GM18519 (cell line): ENCODE data around the gene F2.

Experiments
- ATAC-seq: cut with Tn5 transposase; IDR thresholded peaks from one replicate; pipeline ENCODE4 v1.9.1; 2021; ENCODE audit warnings: mild to moderate bottlenecking, moderate library complexity; ENCODE audit not compliant: unreplicated experiment, low FRiP score

The F2 gene

DNA sequence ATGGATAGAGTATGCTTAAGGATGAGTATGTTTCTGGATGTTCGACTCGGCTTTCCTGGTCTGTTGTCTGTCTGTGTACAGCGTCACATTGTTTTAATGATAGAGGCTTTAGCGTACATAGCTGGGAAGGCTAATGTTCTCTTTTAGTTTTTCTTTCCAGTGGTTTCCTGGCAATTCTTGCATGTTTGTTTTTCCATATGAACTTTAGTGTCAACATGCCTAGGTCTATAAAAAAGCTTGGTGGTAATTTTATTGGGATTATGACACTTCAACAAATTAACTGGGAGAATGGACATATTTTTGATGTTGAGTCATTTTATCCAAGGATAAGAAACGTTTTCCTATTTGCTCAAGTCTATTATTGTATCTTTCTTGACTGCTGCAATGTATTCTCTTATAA is 17.6 kb downstream of the F2 start:
- no peak for ATAC-seq

DNA sequence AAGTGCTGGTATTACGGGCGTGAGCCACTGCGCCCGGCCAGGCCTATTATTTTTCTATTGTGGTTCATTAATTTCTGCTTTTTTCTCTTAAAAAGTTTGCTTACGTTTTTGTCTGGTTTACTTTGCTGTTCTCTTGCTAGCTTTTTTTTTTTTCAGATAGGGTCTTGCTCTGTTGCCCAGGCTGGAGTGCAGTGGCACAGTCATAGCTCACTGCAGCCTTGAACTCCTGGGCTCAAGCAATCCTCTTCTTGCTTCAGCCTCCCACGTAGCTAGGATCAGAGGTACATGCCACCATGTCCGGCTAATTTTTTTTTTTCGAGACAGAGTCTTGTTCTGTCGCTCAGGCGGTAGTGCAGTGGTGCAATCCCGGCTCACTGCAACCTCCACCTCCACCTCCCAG is 18.7 kb downstream of the F2 start:
- ATAC-seq, result no peak

DNA sequence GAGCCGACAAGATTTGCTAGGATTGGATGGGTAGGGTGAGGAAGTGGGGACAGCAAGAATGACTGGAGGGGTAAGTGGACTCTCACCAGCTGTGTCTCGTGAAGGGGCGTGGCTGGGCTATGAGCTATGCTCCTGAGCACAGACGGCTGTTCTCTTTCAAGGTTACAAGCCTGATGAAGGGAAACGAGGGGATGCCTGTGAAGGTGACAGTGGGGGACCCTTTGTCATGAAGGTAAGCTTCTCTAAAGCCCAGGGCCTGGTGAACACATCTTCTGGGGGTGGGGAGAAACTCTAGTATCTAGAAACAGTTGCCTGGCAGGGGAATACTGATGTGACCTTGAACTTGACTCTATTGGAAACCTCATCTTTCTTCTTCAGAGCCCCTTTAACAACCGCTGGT is 19.9 kb downstream of the F2 start:
- ATAC-seq, result no peak

DNA sequence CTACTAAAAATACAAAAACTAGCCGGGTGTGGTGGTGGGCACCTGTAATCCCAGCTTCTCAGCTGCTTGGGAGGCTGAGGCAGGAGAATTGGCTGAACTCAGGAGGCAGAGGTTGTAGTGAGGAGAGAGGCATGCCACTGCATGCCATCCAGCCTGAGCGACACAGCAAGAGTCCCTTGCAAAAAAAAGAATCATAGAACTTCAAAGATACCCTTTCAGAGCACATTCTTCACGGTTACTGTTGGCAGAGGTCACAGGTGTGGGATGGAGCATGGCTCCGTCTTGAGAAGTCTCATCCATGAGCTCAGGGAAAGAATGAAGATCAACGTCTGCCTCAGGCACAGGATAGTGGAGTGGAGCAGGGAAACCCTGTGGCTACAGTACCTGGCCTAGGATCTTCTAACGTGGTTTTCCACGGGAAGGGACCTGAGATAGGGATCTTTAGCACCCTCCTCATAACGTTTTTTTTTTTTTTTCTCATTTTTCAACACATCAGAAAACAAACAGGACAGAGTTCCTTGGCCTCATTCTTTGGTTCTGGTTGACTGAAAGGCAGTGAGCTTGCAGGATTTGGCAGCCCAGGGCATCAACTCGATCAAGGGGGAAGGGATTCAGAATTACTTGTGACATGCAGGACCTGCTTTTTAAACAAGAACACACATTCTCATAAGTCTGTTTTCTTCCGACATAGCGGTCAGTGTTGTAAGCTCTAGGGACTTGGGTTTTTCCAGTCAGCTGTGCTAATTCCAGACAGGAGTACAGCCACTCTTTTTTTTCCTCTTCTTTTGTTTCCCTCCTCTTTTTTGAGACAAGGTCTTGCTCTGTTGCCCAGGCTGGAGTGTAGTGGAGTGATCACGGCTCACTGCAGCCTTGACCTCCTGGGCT is 22.8 kb downstream of the F2 start:
- ATAC-seq, result no peak

DNA sequence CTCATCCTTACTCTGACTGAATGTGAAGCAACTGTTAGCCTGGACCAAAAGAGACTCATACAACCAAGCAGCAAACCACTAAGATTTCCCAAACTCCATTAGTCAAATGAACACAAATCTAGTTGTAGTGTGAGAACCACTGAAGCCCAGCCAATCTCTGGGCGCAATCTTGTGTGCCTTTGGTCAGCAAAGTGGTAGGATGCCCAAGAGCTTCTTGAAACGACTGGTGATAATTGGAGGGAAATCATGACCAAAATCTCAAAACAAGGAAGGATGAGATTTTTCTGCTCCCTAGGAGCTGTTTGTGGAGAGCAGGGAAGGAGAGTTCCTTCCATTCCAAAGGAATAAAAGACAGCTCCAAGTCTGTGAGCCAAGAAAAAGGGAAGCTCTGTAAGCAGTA is 24.0 kb downstream of the F2 start:
- ATAC-seq, result no peak

DNA sequence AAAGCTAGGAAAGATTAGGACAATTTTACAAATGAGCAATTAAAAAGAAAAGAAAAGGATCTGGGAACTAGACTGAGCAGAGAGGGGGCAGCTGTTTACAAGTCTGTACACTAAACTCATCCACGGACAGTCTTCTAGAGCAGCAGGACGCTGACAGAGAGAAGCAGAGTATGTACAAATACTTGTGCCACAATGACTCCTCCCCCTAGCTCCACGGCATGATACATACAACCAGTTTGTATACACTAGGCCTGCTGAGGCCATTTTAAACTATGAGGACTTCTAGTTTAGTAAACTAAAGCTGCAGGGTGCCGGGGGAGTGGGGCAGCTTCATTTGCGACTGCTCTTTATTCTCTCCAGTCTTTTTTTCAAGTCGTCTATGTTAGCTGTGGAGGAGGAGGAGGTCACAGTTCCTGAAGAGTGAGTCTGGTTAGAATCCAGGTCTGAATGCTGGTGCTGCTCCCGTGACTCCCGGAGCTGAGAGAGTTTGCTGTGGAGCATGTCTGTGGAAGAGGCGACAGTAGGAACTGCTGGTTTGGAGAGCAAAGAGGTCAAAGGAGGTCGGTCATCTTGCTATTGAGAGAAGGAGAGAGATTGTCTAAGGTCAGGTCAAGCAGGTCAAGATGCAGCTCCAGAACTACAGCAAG is 24.8 kb downstream of the F2 start:
- ATAC-seq, result no peak

DNA sequence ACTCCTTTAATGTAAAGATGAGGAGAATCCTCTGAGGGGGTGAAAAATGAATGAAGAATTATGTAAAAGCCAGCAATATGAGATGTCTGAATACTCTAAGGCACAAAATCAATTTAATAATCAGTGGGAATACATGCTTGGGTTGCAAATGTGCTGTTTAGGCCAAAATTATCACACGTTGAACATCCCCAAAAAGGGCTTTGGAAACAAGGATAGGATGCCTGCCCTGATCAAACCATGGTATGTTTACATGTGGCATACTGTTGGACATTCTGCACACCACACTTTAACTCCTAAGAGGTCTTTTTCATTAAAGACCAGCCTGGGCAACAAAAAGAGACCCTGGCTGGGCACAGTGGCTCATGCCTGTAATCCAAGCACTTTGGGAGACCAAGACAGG is 26.3 kb downstream of the F2 start:
- no peak for ATAC-seq

- ATAC-seq, result no peak
Measured at GRCh38 chr11:46745995-46746394, 27.0 kb downstream of the F2 start.

- no peak for ATAC-seq
Measured at GRCh38 chr11:46747150-46747549, 28.1 kb downstream of the F2 start.

- ATAC-seq, result no peak
Measured at GRCh38 chr11:46755962-46756361, 36.9 kb downstream of the F2 start.

GRCh38 chr11:46759196-46759595 is 40.2 kb downstream of the F2 start:
- ATAC-seq, result no peak

GRCh38 chr11:46760429-46761128 is 41.6 kb downstream of the F2 start:
- ATAC-seq, result no peak

DNA sequence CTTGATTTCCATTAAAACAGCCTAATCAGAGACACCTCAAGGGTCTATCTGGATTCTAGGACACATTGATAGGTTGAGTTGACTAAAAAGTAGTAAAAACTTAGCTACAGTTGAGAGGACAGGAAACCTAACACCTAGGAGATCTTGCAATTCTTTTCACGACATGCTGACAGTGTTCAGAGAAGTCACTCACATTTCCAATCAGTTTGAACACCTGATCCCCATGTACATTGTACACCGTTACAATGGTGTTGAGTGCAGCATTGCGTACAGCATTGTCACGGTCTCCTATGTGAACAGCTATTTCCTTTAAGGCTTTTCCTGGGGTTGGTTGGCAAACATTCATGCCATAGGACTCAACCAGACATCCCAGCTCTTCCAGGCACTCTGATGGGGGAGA is 42.8 kb downstream of the F2 start:
- no peak for ATAC-seq

DNA sequence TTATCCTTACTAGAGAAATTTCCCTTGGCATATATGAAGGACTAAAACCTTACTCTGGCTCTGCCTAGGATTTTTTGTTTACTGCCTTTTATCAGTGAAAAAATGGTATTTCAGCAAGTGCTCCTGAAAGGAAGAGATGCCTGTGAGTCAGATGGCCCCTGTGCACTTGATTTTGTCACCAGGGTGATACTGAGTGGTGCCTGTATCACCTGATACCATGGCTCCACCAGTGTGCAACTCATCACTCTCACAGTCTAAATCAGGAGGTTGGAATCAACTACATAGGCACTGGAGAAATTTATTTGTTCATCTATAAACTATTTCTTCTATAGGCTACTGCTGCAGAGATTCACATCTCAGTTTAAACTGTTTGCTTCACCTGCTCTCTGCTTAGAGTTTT is 43.2 kb downstream of the F2 start:
- ATAC-seq, result no peak

DNA sequence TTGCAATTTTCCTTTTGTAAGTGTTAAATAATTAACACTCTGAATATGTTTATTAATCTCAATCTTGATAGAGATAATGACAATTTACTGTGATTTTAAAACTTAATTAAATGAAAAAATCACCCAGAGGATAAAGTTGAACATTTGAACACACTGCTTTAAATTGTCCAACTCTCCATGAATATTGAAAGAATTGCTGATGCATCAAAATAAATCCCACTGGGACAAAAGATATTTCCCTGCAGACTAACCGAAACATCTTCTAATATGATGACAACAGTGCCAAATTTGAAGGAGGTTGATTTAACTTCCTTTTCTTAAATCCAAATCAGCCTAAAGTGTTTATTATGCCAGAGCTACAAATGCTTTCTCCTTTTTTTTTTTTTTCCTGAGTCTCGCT is 47.6 kb downstream of the F2 start:
- no peak for ATAC-seq

DNA sequence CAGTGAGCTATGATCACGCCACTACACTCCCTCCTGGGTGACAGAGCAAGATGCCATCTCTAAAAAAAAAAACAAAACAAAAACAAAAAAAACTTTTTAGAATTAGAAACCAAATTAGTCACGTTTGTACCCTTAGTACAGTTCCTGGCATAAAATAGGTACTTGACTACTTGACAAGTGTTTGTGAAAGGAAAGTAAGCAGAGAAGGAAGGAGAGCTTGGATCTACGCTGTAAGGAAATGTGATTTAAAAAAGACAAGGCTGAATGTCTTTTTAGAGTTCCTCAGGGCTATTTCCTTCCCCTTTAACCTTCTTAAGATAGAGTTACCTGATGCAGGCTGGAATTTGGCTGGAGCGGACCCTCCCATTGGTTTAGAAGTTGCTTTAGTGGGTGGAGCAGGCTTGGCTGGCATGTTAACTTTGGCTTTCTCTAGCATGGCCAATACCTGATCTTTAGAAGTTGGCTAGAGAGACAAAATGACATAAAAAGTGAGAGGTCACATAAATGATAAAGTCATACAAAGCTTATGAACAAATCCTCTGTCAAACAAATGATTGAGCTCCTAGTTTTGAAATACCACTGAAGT is 50.7 kb downstream of the F2 start:
- ATAC-seq, result no peak

- ATAC-seq, result no peak
Measured at GRCh38 chr11:46776878-46777277, 57.9 kb downstream of the F2 start.

DNA sequence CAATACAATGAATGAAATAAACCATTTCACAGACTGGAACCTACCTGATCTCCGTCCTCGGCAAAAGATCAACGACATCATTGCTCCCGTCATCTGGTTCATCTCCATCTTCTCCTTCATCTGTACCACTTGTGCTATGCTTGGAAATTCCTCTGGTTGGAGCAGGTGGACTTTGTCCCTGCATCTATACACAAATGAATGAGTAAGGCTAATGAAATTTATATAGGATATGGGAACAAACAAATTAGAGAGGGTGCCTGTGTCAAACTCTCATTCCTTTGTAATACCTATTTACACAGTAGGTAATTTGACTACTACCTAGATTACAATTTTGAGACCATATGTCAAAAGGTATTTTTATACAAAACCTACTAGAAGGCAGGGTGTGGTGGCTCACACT is 59.4 kb downstream of the F2 start:
- no peak for ATAC-seq
